ENCODE data around the gene EFNA2.

Gene EFNA2

DNA sequence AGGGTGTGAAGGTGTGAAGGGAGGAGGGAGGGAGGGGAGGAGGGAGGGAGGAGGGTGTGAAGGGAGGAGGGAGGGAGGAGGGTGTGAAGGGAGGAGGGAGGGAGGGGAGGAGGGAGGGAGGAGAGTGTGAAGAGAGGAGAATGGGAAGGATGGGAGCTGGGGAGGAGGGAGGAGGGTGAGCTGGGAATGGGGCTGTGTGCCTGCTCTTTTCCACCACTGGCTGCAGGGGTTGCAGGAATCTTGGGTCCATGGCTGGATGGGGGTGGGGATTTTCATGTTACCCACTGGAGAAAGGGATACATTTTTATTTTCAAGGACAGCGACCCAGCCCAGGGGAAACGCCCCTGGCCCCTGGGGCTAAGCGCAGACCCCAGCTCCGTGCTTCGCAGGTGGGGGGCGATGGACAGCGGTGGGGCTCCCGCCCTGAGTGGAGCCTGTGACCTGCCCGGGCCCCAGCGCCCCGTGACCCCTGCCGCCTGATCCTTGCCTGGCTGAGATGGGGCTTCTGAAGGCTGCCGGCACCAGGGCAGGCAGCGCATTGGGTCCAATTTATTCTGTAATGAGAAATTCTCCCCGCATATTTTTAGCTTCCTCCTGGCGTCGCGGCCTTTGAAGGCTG, 3.0 kb upstream of the EFNA2 start:
- TF ChIP-seq, protein P1, sequence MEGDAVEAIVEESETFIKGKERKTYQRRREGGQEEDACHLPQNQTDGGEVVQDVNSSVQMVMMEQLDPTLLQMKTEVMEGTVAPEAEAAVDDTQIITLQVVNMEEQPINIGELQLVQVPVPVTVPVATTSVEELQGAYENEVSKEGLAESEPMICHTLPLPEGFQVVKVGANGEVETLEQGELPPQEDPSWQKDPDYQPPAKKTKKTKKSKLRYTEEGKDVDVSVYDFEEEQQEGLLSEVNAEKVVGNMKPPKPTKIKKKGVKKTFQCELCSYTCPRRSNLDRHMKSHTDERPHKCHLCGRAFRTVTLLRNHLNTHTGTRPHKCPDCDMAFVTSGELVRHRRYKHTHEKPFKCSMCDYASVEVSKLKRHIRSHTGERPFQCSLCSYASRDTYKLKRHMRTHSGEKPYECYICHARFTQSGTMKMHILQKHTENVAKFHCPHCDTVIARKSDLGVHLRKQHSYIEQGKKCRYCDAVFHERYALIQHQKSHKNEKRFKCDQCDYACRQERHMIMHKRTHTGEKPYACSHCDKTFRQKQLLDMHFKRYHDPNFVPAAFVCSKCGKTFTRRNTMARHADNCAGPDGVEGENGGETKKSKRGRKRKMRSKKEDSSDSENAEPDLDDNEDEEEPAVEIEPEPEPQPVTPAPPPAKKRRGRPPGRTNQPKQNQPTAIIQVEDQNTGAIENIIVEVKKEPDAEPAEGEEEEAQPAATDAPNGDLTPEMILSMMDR (conservative IDR thresholded peaks at IDR 0.05; ENCODE audit: control insufficient read depth, insufficient read depth, low read depth, low read length), result no peak
- no peak for DNase-seq (ENCODE audit: low read depth)
- H3K4me3 ChIP-seq (ENCODE audit: control insufficient read depth, low read depth, low read length), result no peak overlapping the region

DNA sequence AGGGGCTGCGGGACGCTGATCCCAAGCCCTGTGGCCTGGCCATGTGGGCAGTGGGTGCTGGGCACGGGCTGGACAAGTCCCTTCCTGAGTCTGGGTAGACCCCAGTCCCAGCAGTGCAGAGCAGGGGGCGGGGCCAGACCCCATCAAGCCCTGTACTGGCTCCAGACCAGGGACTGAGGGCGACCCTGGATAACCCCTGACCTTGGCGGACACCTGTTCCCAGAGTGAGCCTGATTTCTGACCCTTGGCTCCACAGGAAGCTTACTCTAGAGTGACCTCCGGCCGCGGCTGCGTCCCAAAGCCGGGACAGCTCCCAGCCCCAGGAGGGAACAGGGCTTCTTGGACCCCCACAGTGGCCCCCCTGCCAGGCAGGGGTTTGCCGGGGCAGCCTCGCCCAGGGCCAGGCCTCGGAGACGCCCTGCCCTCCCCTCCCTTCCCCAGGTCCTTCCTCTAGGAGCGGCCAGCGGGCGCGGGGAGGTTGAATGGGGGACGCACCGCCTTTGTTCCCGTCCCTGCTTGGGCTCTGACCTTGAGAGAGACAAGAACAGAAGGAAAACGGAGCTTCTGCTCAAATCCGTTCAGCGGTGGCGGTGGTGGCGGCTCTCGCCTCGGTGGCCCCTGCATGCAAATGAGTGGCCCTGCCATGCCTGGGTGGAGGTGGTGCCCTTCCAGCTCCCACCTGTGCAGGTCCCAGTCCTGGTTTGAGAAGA, 2.3 kb upstream of the EFNA2 start:
- H3K4me3 ChIP-seq (ENCODE audit: control insufficient read depth, low read depth, low read length), result no peak overlapping the region
- DNase-seq (ENCODE audit: low read depth), result no peak
- TF ChIP-seq, protein P1 (conservative IDR thresholded peaks at IDR 0.05; ENCODE audit: control insufficient read depth, insufficient read depth, low read depth, low read length), result no peak

DNA sequence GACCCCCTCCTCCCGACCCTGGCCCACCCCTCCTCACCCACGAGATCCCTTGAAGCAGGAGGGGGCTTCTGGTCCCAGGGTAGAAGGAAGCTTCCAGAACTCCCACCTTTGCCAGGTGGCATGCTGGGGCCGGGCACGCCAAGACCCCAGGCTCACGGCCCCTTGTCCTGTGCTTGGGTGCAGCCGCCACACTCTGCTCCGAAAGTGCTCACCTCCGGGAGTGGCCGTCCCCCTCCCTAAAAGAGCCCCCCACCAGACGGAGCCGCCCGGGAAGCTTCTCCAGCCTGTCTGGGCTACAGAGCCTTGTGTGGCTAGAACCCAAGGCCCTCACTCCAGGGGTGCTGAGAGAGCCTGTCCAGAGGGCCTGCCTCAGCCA, 1.8 kb upstream of the EFNA2 start:
- no peak for DNase-seq (ENCODE audit: low read depth)
- TF ChIP-seq, protein P1 (conservative IDR thresholded peaks at IDR 0.05; ENCODE audit: control insufficient read depth, insufficient read depth, low read depth, low read length), result no peak
- no peak overlapping the region for H3K4me3 ChIP-seq (ENCODE audit: control insufficient read depth, low read depth, low read length)

DNA sequence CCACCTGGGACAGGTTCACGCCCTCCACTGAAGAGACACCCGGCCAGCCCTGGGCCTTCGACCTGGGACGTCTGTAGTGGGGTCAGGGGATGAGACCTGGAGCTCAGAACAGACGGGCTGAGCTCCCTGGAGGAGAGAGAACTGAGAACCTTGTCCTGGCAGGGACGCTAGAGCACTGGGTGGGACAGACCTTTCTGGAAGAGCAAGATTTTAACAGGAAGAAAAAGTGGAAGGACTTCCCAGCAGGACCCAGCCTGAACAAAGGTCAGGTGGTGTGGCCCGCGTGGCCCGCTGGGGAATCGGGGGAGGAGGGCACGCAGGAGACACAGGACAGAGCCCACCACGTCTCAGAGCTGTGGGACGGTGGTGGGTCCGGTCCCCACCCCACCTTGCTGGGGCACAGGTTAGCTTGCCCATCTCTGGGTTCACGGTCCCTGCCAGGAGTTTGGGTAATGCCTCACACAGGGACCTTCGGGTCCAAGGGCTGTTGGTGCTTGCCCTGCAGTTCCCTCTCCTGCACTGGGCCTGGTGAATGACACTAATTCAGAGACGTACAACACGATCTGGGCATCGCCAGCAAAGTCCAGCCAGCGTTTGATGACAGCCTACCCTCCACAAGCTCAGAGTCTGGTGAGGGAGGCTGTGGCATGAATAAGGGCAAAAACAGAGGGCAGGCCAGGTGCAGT, 1.2 kb upstream of the EFNA2 start:
- DNase-seq (ENCODE audit: low read depth), result no peak
- H3K4me3 ChIP-seq (ENCODE audit: control insufficient read depth, low read depth, low read length), result no peak overlapping the region
- TF ChIP-seq, protein P1 (conservative IDR thresholded peaks at IDR 0.05; ENCODE audit: control insufficient read depth, insufficient read depth, low read depth, low read length), result no peak

DNA sequence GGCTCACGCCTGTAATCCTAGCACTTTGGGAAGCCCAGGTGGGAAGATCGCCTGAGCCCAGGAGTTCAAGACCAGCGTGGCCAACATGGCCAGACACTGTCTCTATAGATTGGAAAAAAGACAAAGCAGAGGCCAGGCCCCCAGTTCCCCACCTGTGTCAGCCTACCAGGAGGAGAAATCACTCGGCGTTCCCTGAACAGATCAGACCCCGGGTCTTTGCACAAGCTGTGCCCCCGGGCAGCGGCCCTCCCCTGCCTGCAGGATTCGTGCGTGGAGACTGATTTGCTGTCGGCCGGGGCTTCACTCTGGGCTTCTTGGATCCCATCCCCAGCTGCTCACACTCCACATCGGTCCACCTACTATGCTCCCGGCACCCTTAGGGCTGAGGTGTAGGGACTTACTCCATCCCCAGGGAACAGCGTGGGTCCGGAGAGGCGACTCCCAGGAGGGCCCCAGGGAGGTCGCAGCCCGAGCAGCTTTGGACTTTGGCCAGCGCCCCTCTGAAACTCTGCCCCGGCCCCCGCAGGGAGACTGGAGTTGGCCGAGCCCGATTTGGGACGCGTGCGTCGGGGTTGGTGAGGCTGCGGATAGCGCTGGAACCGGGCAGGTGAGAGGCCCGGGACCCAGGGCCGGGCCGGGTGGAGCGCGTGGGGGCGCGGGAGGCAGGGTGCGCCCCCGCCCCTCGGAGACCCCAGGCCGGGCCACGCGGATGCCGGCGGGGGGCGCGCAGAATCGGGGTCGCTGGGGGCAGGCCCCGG, 515 bp upstream of the EFNA2 start:
- no peak for DNase-seq (ENCODE audit: low read depth)
- no peak overlapping the region for H3K4me3 ChIP-seq (ENCODE audit: control insufficient read depth, low read depth, low read length)
- TF ChIP-seq, protein P1 (conservative IDR thresholded peaks at IDR 0.05; ENCODE audit: control insufficient read depth, insufficient read depth, low read depth, low read length), result no peak

DNA sequence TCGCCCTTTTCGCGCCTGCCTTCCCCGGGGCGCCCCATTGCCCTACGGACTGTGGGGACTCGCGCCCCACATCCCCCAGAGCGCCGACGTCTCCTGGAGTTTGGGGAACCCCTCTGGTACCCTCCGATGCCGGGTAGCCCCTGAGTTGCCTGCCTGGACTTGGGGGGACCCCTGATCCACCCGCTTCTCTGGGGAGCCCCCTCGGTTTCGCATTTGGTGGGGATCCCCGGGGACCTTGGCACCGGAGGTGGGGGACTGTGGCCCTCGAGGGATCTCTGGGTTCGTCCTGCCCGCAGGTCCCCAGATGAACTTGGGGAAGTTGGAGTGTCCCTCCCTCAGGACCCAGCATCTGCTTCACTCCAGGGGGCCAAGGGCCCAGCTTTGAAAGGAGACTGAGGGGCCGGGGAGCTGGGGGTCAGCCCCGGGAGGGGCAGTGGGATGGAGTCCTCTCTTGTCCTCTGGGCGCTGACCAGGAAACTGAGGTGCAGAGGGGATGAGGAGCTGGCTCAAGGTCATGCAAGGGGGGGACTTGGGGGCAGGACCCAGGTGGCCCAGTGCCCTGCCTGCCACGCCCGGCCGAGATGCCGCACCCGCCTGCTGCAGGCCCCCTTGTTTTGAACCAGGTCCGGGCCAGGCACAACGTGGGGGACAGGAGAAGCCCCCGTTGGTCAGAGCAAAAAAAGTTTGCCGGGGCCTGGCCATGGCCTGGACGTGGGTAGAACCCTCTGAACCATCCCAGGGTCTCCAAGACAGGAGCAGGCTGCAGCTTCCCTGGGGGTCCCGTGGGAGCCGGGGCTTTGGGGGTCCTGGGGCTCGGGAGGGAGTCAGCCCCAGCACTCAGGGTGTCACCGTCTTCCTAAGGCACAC, 1.0 kb downstream of the EFNA2 start:
- TF ChIP-seq, protein P1 (conservative IDR thresholded peaks at IDR 0.05; ENCODE audit: control insufficient read depth, insufficient read depth, low read depth, low read length), result no peak
- H3K4me3 ChIP-seq (ENCODE audit: control insufficient read depth, low read depth, low read length), result no peak overlapping the region
- DNase-seq (ENCODE audit: low read depth), result no peak
